ENCODE measurements around the gene SNRNP48. TPM values are rescaled to one million over a fixed set of nuclear protein-coding genes. Genes with fewer than 3 reads are reported as not detected.

Gene SNRNP48
- total RNA-seq, 1 experiment from 2014 or later, result 29.4 TPM

- intact Hi-C loops (cut with micrococcal nuclease; ENCODE audit: unreplicated experiment), result no loop called here
- no peak for DNase-seq (ENCODE audit: low spot score)
- TF ChIP-seq EZH2 (IDR thresholded peaks at IDR 0.05; ENCODE audit: borderline replicate concordance, low read depth, low read length, poor library complexity, severe bottlenecking), result no peak
- TF ChIP-seq, protein P1, sequence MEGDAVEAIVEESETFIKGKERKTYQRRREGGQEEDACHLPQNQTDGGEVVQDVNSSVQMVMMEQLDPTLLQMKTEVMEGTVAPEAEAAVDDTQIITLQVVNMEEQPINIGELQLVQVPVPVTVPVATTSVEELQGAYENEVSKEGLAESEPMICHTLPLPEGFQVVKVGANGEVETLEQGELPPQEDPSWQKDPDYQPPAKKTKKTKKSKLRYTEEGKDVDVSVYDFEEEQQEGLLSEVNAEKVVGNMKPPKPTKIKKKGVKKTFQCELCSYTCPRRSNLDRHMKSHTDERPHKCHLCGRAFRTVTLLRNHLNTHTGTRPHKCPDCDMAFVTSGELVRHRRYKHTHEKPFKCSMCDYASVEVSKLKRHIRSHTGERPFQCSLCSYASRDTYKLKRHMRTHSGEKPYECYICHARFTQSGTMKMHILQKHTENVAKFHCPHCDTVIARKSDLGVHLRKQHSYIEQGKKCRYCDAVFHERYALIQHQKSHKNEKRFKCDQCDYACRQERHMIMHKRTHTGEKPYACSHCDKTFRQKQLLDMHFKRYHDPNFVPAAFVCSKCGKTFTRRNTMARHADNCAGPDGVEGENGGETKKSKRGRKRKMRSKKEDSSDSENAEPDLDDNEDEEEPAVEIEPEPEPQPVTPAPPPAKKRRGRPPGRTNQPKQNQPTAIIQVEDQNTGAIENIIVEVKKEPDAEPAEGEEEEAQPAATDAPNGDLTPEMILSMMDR (conservative IDR thresholded peaks at IDR 0.05; ENCODE audit: low read depth, low read length), result no peak
- BruUV-seq (replicated peaks), result no TSS peak
- Histone ChIP-seq H3K27me3 (replicated peaks; ENCODE audit: insufficient read depth, low read depth, low read length, poor library complexity) (no peaks in the 10 kb centered on the region), H3K9me3 (ENCODE audit: low read depth, low read length, poor library complexity, severe bottlenecking) (no peaks in the 10 kb centered on the region), H3K27ac (ENCODE audit: low read depth, low read length, poor library complexity, severe bottlenecking) (no peak overlapping the region), H3K36me3 (ENCODE audit: insufficient read depth, low read length, poor library complexity, severe bottlenecking) (peaks cover 98% of the 10 kb centered on the region), H3K4me1 (ENCODE audit: insufficient read depth, low read length, poor library complexity, severe bottlenecking) (no peaks in the 10 kb centered on the region), H3K4me3 (ENCODE audit: low read depth, low read length, poor library complexity, severe bottlenecking) (no peak overlapping the region)
- ChIA-PET POLR2A (ENCODE audit: low non-redundant PET) (no interaction called here), CTCF (no interaction called here)
Observed at GRCh38 chr6:7604003-7604402, 14.0 kb downstream of the SNRNP48 start.

- H3K27ac ChIP-seq (ENCODE audit: low read depth, low read length, poor library complexity, severe bottlenecking), result no peak overlapping the region
- BruUV-seq (replicated peaks), result no TSS peak
- ChIA-PET POLR2A (ENCODE audit: low non-redundant PET) (no interaction called here), CTCF (no interaction called here)
- intact Hi-C loops (cut with micrococcal nuclease; ENCODE audit: unreplicated experiment), result no loop called here
- no peak for TF ChIP-seq EZH2 (IDR thresholded peaks at IDR 0.05; ENCODE audit: borderline replicate concordance, low read depth, low read length, poor library complexity, severe bottlenecking)
- TF ChIP-seq, protein P1 (conservative IDR thresholded peaks at IDR 0.05; ENCODE audit: low read depth, low read length), result no peak
- H3K27me3 ChIP-seq (replicated peaks; ENCODE audit: insufficient read depth, low read depth, low read length, poor library complexity), result no peaks in the 10 kb centered on the region
- H3K9me3 ChIP-seq (ENCODE audit: low read depth, low read length, poor library complexity, severe bottlenecking), result no peaks in the 10 kb centered on the region
- H3K36me3 ChIP-seq (ENCODE audit: insufficient read depth, low read length, poor library complexity, severe bottlenecking), result peaks cover 98% of the 10 kb centered on the region
- no peaks in the 10 kb centered on the region for H3K4me1 ChIP-seq (ENCODE audit: insufficient read depth, low read length, poor library complexity, severe bottlenecking)
- H3K4me3 ChIP-seq (ENCODE audit: low read depth, low read length, poor library complexity, severe bottlenecking), result no peak overlapping the region
- DNase-seq (ENCODE audit: low spot score), result no peak
Observed at GRCh38 chr6:7604506-7604905, 14.5 kb downstream of the SNRNP48 start.

- DNase-seq (ENCODE audit: low spot score), result peak; percentile 72
- Histone ChIP-seq H3K27ac (ENCODE audit: low read depth, low read length, poor library complexity, severe bottlenecking) (no peak overlapping the region), H3K36me3 (ENCODE audit: insufficient read depth, low read length, poor library complexity, severe bottlenecking) (peaks cover 13% of the 10 kb centered on the region), H3K9me3 (ENCODE audit: low read depth, low read length, poor library complexity, severe bottlenecking) (no peaks in the 10 kb centered on the region), H3K4me3 (ENCODE audit: low read depth, low read length, poor library complexity, severe bottlenecking) (no peak overlapping the region), H3K27me3 (replicated peaks; ENCODE audit: insufficient read depth, low read depth, low read length, poor library complexity) (no peaks in the 10 kb centered on the region), H3K4me1 (ENCODE audit: insufficient read depth, low read length, poor library complexity, severe bottlenecking) (no peaks in the 10 kb centered on the region)
- CTCF ChIA-PET, result interaction anchor here (0.6 to 1.2 kb wide), 10 partner anchors 69 to 1021 kb away, joined by 3 to 7 read pairs (median 4); no protein-coding TSS in a partner anchor
- no peak for TF ChIP-seq EZH2 (IDR thresholded peaks at IDR 0.05; ENCODE audit: borderline replicate concordance, low read depth, low read length, poor library complexity, severe bottlenecking)
- TF ChIP-seq, protein P1 (conservative IDR thresholded peaks at IDR 0.05; ENCODE audit: low read depth, low read length), result peak; percentile 79
- intact Hi-C loops (cut with micrococcal nuclease; ENCODE audit: unreplicated experiment), result loop anchor here (1.0 to 10.0 kb wide), 4 partner anchors 339 to 1061 kb away; partner anchors contain the start of gene BLOC1S5
- no TSS peak for BruUV-seq (replicated peaks)
- POLR2A ChIA-PET (ENCODE audit: low non-redundant PET), result interaction anchor here (0.5 to 0.6 kb wide), 2 partner anchors 35 to 107 kb away, joined by 3 to 9 read pairs; no protein-coding TSS in a partner anchor
Observed at GRCh38 chr6:7615611-7616383, 25.8 kb downstream of the SNRNP48 start.
